ENCODE measurements around the gene CDC42EP2.
"Not testable (repeated sequence)": the region's sequence is repeated elsewhere in the genome, so short reads cannot be mapped to it uniquely, and the experiment has no call there.

The CDC42EP2 gene

GRCh38 chr11:65329944-65330403, 15.3 kb downstream of the CDC42EP2 start:
- CTCF ChIA-PET: interaction anchor here (0.7 to 12.8 kb wide), 61 partner anchors 8 to 528 kb away, joined by 3 to 288 read pairs (median 4); partner anchors contain the start of genes CDC42EP2, FRMD8, POLA2 and SNX15
- peak; percentile 83 for TF ChIP-seq CTCF (IDR thresholded peaks at IDR 0.05; ENCODE audit: control extremely low read depth, extremely low read depth, low read depth, missing control alignments)
- DNase-seq (ENCODE audit: extremely low spot score): peak; percentile 71
- POLR2A ChIA-PET: interaction anchor here (0.5 to 1.2 kb wide), 5 partner anchors 9 to 558 kb away, joined by 3 to 5 read pairs (median 4); partner anchors contain the start of gene FIBP

GRCh38 chr11:65330544-65330943, 15.9 kb downstream of the CDC42EP2 start:
- no peak for TF ChIP-seq CTCF (IDR thresholded peaks at IDR 0.05; ENCODE audit: control extremely low read depth, extremely low read depth, low read depth, missing control alignments)
- no peak for DNase-seq (ENCODE audit: extremely low spot score)
- POLR2A ChIA-PET: interaction anchor here (0.5 to 1.2 kb wide), 2 partner anchors 176 to 558 kb away, joined by 4 to 5 read pairs; partner anchors contain the start of gene FIBP
- CTCF ChIA-PET: interaction anchor here (0.9 to 12.8 kb wide), 47 partner anchors 8 to 463 kb away, joined by 3 to 288 read pairs (median 5); partner anchors contain the start of genes CDC42EP2, FRMD8, POLA2 and SNX15

- ChIA-PET CTCF (interaction anchor here (1.2 to 12.8 kb wide), 13 partner anchors 9 to 222 kb away, joined by 3 to 288 read pairs (median 6); partner anchors contain the start of genes CDC42EP2 and POLA2), POLR2A (interaction anchor here (1.0 to 1.4 kb wide), 2 partner anchors 57 to 86 kb away, joined by 3 read pairs; no protein-coding TSS in a partner anchor)
- DNase-seq (ENCODE audit: extremely low spot score): not testable (repeated sequence)
Measured at GRCh38 chr11:65332591-65332990, 17.9 kb downstream of the CDC42EP2 start.

- ChIA-PET CTCF (interaction anchor here (0.7 to 12.8 kb wide), 9 partner anchors 11 to 174 kb away, joined by 3 to 288 read pairs (median 3); partner anchors contain the start of genes CDC42EP2, POLA2 and TIGD3), POLR2A (interaction anchor here (0.7 to 2.1 kb wide), 4 partner anchors 17 to 173 kb away, joined by 3 to 15 read pairs (median 6); partner anchors contain the start of gene MALAT1)
- TF ChIP-seq CTCF (IDR thresholded peaks at IDR 0.05; ENCODE audit: control extremely low read depth, extremely low read depth, low read depth, missing control alignments): no peak
- no peak for DNase-seq (ENCODE audit: extremely low spot score)
Measured at GRCh38 chr11:65334696-65335295, 20.1 kb downstream of the CDC42EP2 start.

GRCh38 chr11:65338676-65339075, 24.0 kb downstream of the CDC42EP2 start:
- CTCF ChIA-PET: interaction anchor here (2.0 to 4.2 kb wide), 3 partner anchors 9 to 23 kb away, joined by 6 to 24 read pairs (median 21); partner anchors contain the start of gene CDC42EP2
- TF ChIP-seq CTCF (IDR thresholded peaks at IDR 0.05; ENCODE audit: control extremely low read depth, extremely low read depth, low read depth, missing control alignments): no peak

GRCh38 chr11:65340226-65340625, 25.6 kb downstream of the CDC42EP2 start:
- no peak for DNase-seq (ENCODE audit: extremely low spot score)
- ChIA-PET CTCF (interaction anchor here (4.2 kb wide), 1 partner anchor 24 kb away, joined by 24 read pairs; the partner anchor contains the start of gene CDC42EP2), POLR2A (no interaction called here)

More at GRCh38 chr11:65338676-65339075, 24.0 kb downstream of the CDC42EP2 start:
- DNase-seq (ENCODE audit: extremely low spot score): no peak
- POLR2A ChIA-PET: interaction anchor here (0.6 kb wide), 1 partner anchor 9 kb away, joined by 5 read pairs; no protein-coding TSS in a partner anchor

More at GRCh38 chr11:65340226-65340625, 25.6 kb downstream of the CDC42EP2 start:
- TF ChIP-seq CTCF (IDR thresholded peaks at IDR 0.05; ENCODE audit: control extremely low read depth, extremely low read depth, low read depth, missing control alignments): no peak

Data from GM10248 (cell line).